HEK293 (cell line): Measurements from ENCODE around the gene CHD2.

Experiments
- CTCF ChIA-PET: fragments of 350-600 bp; formaldehyde crosslinking; extraction: SDS; loops from one replicate; lab custom pipeline; 2021; ENCODE audit warnings: antibody characterized with exemption; lab: Yijun Ruan, JAX
- POLR2A ChIA-PET: fragments of 300-600 bp; formaldehyde crosslinking; extraction: SDS; loops from one replicate; lab custom pipeline; 2020; ENCODE audit warnings: antibody characterized with exemption, inconsistent platforms; lab: Yijun Ruan, JAX
- H3K27ac ChIP-seq: fragments of 200-500 bp; sonication (Bioruptor generic); 2 replicates; pipeline ENCODE4 v1.5.1; 2014; ENCODE audit warnings: low read depth, low read length, control low read depth, inconsistent platforms; ENCODE audit errors: extremely low read depth
- H3K36me3 ChIP-seq, 2 experiments: fragments of 200-500 bp in 1 of 2; sonication (Bioruptor generic) in 1 of 2; 1 replicate in 1 of 2; 2 replicates in 1 of 2; pipeline ENCODE4 v1.5.1; 2014 to 2017; ENCODE audit warnings: inconsistent platforms in 2 of 2, low read length in 2 of 2; ENCODE audit not compliant: control insufficient read depth in 2 of 2, insufficient read depth in 1 of 2
- H3K4me1 ChIP-seq: fragments of 200-500 bp; sonication (Bioruptor generic); 2 replicates; pipeline ENCODE4 v1.5.1; 2014; ENCODE audit warnings: mild to moderate bottlenecking, low read length, inconsistent platforms; ENCODE audit not compliant: control insufficient read depth, insufficient read depth
- H3K4me3 ChIP-seq: 2 replicates; pipeline ENCODE4 v1.5.1; 2011; ENCODE audit warnings: low read depth, mild to moderate bottlenecking, control low read depth, low read length, moderate library complexity
- H3K9me3 ChIP-seq: fragments of 200-500 bp; sonication (Bioruptor generic); 2 replicates; pipeline ENCODE4 v1.5.1; 2014; ENCODE audit warnings: low read depth, low read length, inconsistent platforms; ENCODE audit not compliant: control insufficient read depth, insufficient read depth
- PRDM1 ChIP-seq: fragments of 450-650 bp; formaldehyde crosslinking; IDR thresholded peaks from 2 replicates; pipeline ENCODE4; 2016; ENCODE audit warnings: missing biosample characterization, missing genetic modification characterization
- YY2 ChIP-seq: fragments of 450-650 bp; formaldehyde crosslinking; IDR thresholded peaks from 2 replicates; pipeline ENCODE4 v1.5.1; 2016; ENCODE audit warnings: missing biosample characterization, missing genetic modification characterization
- ZBTB8A ChIP-seq: fragments of 450-650 bp; formaldehyde crosslinking; IDR thresholded peaks from 2 replicates; pipeline ENCODE4 v1.5.1; 2016; ENCODE audit warnings: missing biosample characterization, missing genetic modification characterization
- ZEB2 ChIP-seq: fragments of 450-650 bp; formaldehyde crosslinking; IDR thresholded peaks from 2 replicates; pipeline ENCODE4 v1.5.1; 2016; ENCODE audit warnings: missing biosample characterization, missing genetic modification characterization
- ZNF2 ChIP-seq: fragments of 450-650 bp; formaldehyde crosslinking; IDR thresholded peaks from 2 replicates; pipeline ENCODE4 v1.5.1; 2016; ENCODE audit warnings: missing biosample characterization, missing genetic modification characterization
- ZNF223 ChIP-seq: fragments of 450-650 bp; formaldehyde crosslinking; IDR thresholded peaks from 2 replicates; pipeline ENCODE4 v1.5.1; 2016; ENCODE audit warnings: missing biosample characterization, missing genetic modification characterization
- ZNF354C ChIP-seq: fragments of 450-650 bp; formaldehyde crosslinking; IDR thresholded peaks from 2 replicates; pipeline ENCODE4 v1.5.1; 2016; ENCODE audit warnings: missing biosample characterization, missing genetic modification characterization, low read depth, borderline replicate concordance
- ZNF362 ChIP-seq: fragments of 450-650 bp; formaldehyde crosslinking; IDR thresholded peaks from 2 replicates; pipeline ENCODE4 v1.5.1; 2016; ENCODE audit warnings: missing biosample characterization, missing genetic modification characterization
- ZNF518A ChIP-seq: fragments of 450-650 bp; formaldehyde crosslinking; conservative IDR thresholded peaks from 2 replicates; pipeline ENCODE4 v1.5.1; 2016; ENCODE audit warnings: low read depth, missing biosample characterization, missing genetic modification characterization
- ZNF530 ChIP-seq: fragments of 450-650 bp; formaldehyde crosslinking; IDR thresholded peaks from 2 replicates; pipeline ENCODE4 v1.5.1; 2016; ENCODE audit warnings: low read depth, missing biosample characterization, missing genetic modification characterization
- ZNF600 ChIP-seq: fragments of 450-650 bp; formaldehyde crosslinking; IDR thresholded peaks from 2 replicates; pipeline ENCODE4 v1.5.1; 2016; ENCODE audit warnings: missing biosample characterization, missing genetic modification characterization
- ZNF670 ChIP-seq: fragments of 450-650 bp; formaldehyde crosslinking; IDR thresholded peaks from 2 replicates; pipeline ENCODE4 v1.5.1; 2016; ENCODE audit warnings: missing biosample characterization, missing genetic modification characterization, low read depth
- ZNF692 ChIP-seq: fragments of 450-650 bp; formaldehyde crosslinking; IDR thresholded peaks from 2 replicates; pipeline ENCODE4 v1.5.1; 2016; ENCODE audit warnings: missing biosample characterization, missing genetic modification characterization
- ZNF791 ChIP-seq: fragments of 450-650 bp; formaldehyde crosslinking; IDR thresholded peaks from 2 replicates; pipeline ENCODE4 v1.5.1; 2016; ENCODE audit warnings: missing biosample characterization, missing genetic modification characterization
- ZXDB ChIP-seq: fragments of 450-650 bp; formaldehyde crosslinking; IDR thresholded peaks from 2 replicates; pipeline ENCODE4 v1.5.1; 2016; ENCODE audit warnings: missing biosample characterization, missing genetic modification characterization
- TF ChIP-seq, protein P1 (sequence below): fragments of 450-650 bp; formaldehyde crosslinking; IDR thresholded peaks from 2 replicates; pipeline ENCODE4 v1.5.1; 2016; ENCODE audit warnings: missing biosample characterization, missing genetic modification characterization
- TF ChIP-seq, protein P2 (sequence below): fragments of 450-650 bp; formaldehyde crosslinking; IDR thresholded peaks from 2 replicates; pipeline ENCODE4 v1.5.1; 2016; ENCODE audit warnings: missing biosample characterization, missing genetic modification characterization

Gene CHD2

GRCh38 chr15:92880796-92881195 is 19.3 kb upstream of the CHD2 start (continued):
- no peak for TF ChIP-seq ZBTB8A

DNA sequence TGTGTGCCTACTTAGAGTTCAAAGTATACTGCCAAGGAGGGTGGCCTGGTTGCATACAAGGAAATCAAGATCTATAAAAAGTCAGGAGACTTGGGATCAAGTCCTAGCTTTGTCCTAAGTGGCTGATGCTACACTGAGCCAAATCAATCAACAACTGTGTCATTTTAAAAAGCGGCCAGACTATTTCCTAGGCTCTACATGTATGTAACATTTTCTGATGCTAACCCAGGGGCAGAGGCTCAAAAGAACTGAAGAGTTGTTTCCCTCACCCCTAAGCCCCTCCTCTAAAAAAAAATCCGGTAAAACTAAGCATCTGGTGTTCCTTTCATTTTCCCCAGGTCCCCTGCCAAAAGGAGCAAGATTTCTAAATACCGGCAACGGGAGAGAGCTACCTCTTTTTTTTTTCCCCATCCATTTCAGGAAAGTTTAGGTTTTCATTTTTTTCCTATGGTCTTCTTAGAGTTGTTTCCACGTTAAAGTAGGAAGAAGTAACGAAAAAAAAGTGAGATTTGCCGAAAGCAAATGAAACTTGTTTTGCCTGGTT is 18.8 kb upstream of the CHD2 start:
- ChIA-PET POLR2A (interaction anchor here (1.2 to 9.3 kb wide), 15 partner anchors 11 to 137 kb away, joined by 3 to 280 read pairs (median 31); partner anchors contain the start of gene CHD2), CTCF (interaction anchor here (1.0 to 2.5 kb wide), 8 partner anchors 11 to 84 kb away, joined by 3 to 15 read pairs (median 7); no protein-coding TSS in a partner anchor)
- H3K36me3 ChIP-seq: peaks cover 4 to 9% of the 10 kb centered on the region in 2 experiments
- H3K27ac ChIP-seq: peak overlapping the region; percentile 70
- H3K4me1 ChIP-seq: peaks cover 15% of the 10 kb centered on the region
- TF ChIP-seq ZNF670 (tag by site-specific recombination) (no peak), ZNF791 (tag by site-specific recombination) (no peak), PRDM1 (peak; percentile 72)
- no peaks in the 10 kb centered on the region for H3K9me3 ChIP-seq
- H3K4me3 ChIP-seq: no peak overlapping the region

- ChIA-PET CTCF (interaction anchor here (0.5 to 2.5 kb wide), 14 partner anchors 12 to 791 kb away, joined by 3 to 15 read pairs (median 4); partner anchors contain the start of gene CHD2), POLR2A (interaction anchor here (0.5 to 9.3 kb wide), 38 partner anchors 8 to 1992 kb away, joined by 3 to 280 read pairs (median 8); partner anchors contain the start of gene CHD2)
- H3K36me3 ChIP-seq: peaks cover 12 to 16% of the 10 kb centered on the region in 2 experiments
- H3K27ac ChIP-seq: peak overlapping the region; percentile 99
- H3K4me3 ChIP-seq: peak overlapping the region; percentile 27; the same call in 1 of the 2 replicates
- no peaks in the 10 kb centered on the region for H3K9me3 ChIP-seq
- peaks cover 23% of the 10 kb centered on the region for H3K4me1 ChIP-seq
- TF ChIP-seq ZNF692 (tag by site-specific recombination) (peak; percentile 55), ZNF2 (tag by site-specific recombination) (peak; percentile 59; the same call in 1 of the 2 replicates), ZXDB (peak; percentile 48), ZNF362 (tag by site-specific recombination) (peak; percentile 96), ZNF223 (no peak), ZNF600 (tag by site-specific recombination) (peak; percentile 68), ZNF530 (tag by site-specific recombination) (no peak), YY2 (tag by site-specific recombination) (no peak), ZNF518A (tag by site-specific recombination) (peak; percentile 35; the same call in 1 of the 2 replicates), ZNF354C (no peak), ZEB2 (tag by site-specific recombination) (no peak)
- TF ChIP-seq, protein P1, sequence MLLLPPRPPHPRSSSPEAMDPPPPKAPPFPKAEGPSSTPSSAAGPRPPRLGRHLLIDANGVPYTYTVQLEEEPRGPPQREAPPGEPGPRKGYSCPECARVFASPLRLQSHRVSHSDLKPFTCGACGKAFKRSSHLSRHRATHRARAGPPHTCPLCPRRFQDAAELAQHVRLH (tag by site-specific recombination): peak; percentile 55; the same call in 1 of the 2 replicates
- TF ChIP-seq, protein P2, sequence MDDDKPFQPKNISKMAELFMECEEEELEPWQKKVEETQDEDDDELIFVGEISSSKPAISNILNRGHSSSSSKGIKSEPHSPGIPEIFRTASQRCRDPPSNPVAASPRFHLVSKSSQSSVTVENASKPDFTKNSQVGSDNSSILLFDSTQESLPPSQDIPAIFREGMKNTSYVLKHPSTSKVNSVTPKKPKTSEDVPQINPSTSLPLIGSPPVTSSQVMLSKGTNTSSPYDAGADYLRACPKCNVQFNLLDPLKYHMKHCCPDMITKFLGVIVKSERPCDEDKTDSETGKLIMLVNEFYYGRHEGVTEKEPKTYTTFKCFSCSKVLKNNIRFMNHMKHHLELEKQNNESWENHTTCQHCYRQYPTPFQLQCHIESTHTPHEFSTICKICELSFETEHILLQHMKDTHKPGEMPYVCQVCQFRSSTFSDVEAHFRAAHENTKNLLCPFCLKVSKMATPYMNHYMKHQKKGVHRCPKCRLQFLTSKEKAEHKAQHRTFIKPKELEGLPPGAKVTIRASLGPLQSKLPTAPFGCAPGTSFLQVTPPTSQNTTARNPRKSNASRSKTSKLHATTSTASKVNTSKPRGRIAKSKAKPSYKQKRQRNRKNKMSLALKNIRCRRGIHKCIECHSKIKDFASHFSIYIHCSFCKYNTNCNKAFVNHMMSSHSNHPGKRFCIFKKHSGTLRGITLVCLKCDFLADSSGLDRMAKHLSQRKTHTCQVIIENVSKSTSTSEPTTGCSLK: no peak
Measured at GRCh38 chr15:92881802-92882696, 18.1 kb upstream of the CHD2 start.
